Peyer's patch (tissue), 4 donors: ENCODE data around the gene LAMA5.

Experiments
- CTCF ChIP-seq, 6 experiments: fragments of 450-650 bp in 4 of 6; fragments of 200-600 bp in 2 of 6; sonication (generic) in 1 of 6; IDR thresholded peaks; one replicate each; pipeline ENCODE4 v1.5.1; 2017 to 2019; ENCODE audit warnings: antibody characterized with exemption in 6 of 6, mild to moderate bottlenecking in 3 of 6, moderate library complexity in 1 of 6
- POLR2A ChIP-seq, 2 donors: fragments of 450-650 bp; IDR thresholded peaks; one replicate each; pipeline ENCODE4 v1.5.1; 2017; ENCODE audit warnings: antibody characterized with exemption in 2 of 2, mild to moderate bottlenecking in 2 of 2, moderate library complexity in 2 of 2

GRCh38 chr20:62358171-62359042 is 8.7 kb downstream of the LAMA5 start:
- no peak for TF ChIP-seq CTCF (IDR thresholded peaks at IDR 0.05)
- TF ChIP-seq POLR2A (IDR thresholded peaks at IDR 0.05), result no peak
